Activated CD8-positive, alpha-beta T cell treated with anti-CD3 and anti-CD28 coated beads for 36 hours (primary cell): ENCODE results near the gene SEC62. TPM values are rescaled to one million over a fixed set of nuclear protein-coding genes. Genes with fewer than 3 reads are reported as not detected.

Source experiments
- ATAC-seq: fragments of 200-7000 bp; cut with Tn5 transposase; one replicate; pipeline ENCODE4 v1.10.0; 2021; ENCODE audit warnings: mild to moderate bottlenecking, moderate library complexity
- CTCF ChIA-PET: fragments of 350-600 bp; sonication (Branson Sonifier 250); formaldehyde crosslinking; loops from one replicate; lab custom pipeline; 2021; ENCODE audit warnings: antibody characterized with exemption; lab: Charles Lee
- POLR2A ChIA-PET: fragments of 350-600 bp; sonication (Branson Sonifier 250); formaldehyde crosslinking; loops from one replicate; lab custom pipeline; 2021; ENCODE audit warnings: antibody characterized with exemption; lab: Charles Lee
- DNase-seq: peaks from one replicate; pipeline ENCODE4 v3.0.0-alpha.2; 2020
- H3K27ac Mint-ChIP-seq: one replicate; pipeline ENCODE4 v1.8.0; 2021; ENCODE audit warnings: mild to moderate bottlenecking, mixed read lengths
- H3K27me3 Mint-ChIP-seq: one replicate; pipeline ENCODE4 v1.8.0; 2021; ENCODE audit warnings: mixed read lengths
- H3K36me3 Mint-ChIP-seq: one replicate; pipeline ENCODE4 v1.8.0; 2021; ENCODE audit warnings: low read depth, mixed read lengths
- H3K4me1 Mint-ChIP-seq: one replicate; pipeline ENCODE4 v1.8.0; 2021; ENCODE audit warnings: low read depth, mixed read lengths
- H3K4me3 Mint-ChIP-seq: one replicate; pipeline ENCODE4 v1.8.0; 2021; ENCODE audit warnings: mild to moderate bottlenecking, moderate library complexity, mixed read lengths
- H3K9me3 Mint-ChIP-seq: one replicate; pipeline ENCODE4 v1.8.0; 2021; ENCODE audit warnings: mixed read lengths
- CTCF ChIP-seq: fragments of 200-600 bp; IDR thresholded peaks from one replicate; pipeline ENCODE4 v1.8.0; 2022; ENCODE audit warnings: antibody characterized with exemption, mild to moderate bottlenecking
- intact Hi-C: fragments of 100-400 bp; cut with micrococcal nuclease; formaldehyde crosslinking; loops from one replicate; pipeline ENCODE4 v1.10.0; 2022
- total RNA-seq, 2 experiments: library from RNA; stranded (reverse); gene quantifications; one replicate each; pipeline ENCODE4 v1.2.3, GENCODE V29; 2021

The SEC62 gene
- total RNA-seq, 2 experiments from 2014 or later: 52.5 to 60.2 TPM

DNA sequence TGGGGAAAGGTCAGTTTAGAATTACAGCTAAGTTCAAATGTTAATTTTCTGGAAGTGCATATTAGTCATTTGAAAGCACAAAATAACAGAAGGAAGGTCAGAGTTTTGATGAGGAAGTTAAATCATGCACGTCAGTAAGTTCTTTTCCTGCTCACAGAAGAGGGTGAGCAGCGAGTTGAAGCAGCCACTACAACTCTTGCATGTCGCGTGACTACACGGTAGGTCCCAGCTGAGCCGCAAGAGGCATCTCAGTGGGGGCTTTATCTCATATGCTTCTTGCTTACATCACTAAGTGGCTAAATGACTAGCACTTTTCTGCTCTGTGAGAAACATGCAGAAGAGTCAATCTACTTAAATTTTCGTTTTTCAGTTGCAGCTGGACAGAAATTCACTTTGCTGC is 21.3 kb upstream of the SEC62 start:
- CTCF ChIA-PET: interaction anchor here (1.2 kb wide), 1 partner anchor 22 kb away, joined by 4 read pairs; no protein-coding TSS in a partner anchor
- intact Hi-C loops: no loop called here
- POLR2A ChIA-PET: interaction anchor here (0.7 kb wide), 1 partner anchor 43 kb away, joined by 4 read pairs; no protein-coding TSS in a partner anchor

DNA sequence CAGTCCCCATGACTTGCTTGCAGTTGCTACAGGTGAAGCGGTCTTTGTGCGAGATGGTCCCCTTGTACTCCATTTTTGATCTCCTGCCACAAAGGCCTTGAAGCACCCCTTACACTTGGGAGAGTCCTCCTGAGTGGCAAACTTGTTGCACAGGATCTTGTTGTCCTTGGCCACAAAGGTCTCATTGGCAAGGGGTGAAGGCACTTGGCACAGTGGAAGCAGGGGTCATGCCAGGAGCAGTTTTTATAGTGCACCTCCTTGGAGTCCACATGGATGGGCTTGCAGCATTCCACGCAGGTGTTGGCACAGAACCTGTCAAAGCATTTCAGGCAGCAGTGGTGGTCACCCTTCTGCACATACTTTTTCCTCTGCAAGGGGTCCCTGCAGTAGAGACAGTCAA is 20.3 kb upstream of the SEC62 start:
- Mint-ChIP-seq H3K36me3 (no peaks in the 10 kb centered on the region), H3K27me3 (peaks cover 4% of the 10 kb centered on the region), H3K4me3 (no peak overlapping the region), H3K27ac (no peak overlapping the region), H3K4me1 (peaks cover 24% of the 10 kb centered on the region), H3K9me3 (no peaks in the 10 kb centered on the region)
- TF ChIP-seq CTCF: no peak
- ATAC-seq (no peak), DNase-seq (no peak)
- intact Hi-C loops: no loop called here
- ChIA-PET POLR2A (interaction anchor here (1.0 kb wide), 1 partner anchor 20 kb away, joined by 3 read pairs; no protein-coding TSS in a partner anchor), CTCF (no interaction called here)

More for the DNA sequence above, 21.3 kb upstream of the SEC62 start:
- Mint-ChIP-seq H3K4me3 (peak overlapping the region; percentile 18), H3K27me3 (peaks cover 4% of the 10 kb centered on the region), H3K9me3 (no peaks in the 10 kb centered on the region), H3K27ac (peak overlapping the region; percentile 54), H3K36me3 (no peaks in the 10 kb centered on the region), H3K4me1 (peaks cover 29% of the 10 kb centered on the region)
- no peak for TF ChIP-seq CTCF
- ATAC-seq (peak; percentile 93), DNase-seq (peak; percentile 75)

DNA sequence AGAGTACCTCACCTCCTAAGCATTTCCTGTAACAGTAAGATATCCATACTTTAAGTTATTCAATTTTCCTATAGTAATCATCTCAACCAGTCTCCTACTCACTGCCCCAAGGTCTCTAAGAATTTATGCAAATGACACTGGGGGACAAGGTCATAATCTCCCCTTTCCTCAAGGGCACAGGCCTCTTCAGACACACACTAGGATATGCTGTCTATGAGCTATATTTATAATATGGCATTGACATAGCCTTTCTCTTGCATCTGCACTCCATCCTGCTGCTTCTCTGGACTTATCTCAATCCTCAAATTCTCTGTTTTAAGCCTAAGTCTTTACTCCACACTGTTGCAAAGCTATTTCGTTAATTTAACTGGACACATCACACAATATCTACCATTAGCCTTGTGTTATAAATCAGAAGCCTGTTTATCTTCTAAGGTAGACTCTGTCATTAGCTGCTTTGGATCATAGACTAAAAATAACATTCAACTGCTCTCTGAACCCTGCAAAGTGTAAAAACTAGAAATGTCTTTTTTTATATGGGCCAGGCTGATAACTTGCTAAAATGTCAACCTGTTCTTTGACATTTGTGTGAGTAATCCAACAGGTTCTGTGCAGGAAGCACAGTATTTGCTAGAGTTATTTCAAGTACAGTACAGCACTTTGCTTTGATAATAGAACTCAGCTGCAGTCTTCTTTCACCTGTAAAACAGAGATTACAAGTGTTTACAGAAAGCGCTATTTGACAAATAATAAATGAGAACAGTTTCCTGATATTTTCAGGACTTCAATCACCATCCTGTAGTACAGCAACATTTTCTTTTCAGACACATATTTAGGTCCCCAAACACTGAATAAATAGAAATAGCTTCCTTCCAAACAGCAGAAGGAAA is 17.8 kb upstream of the SEC62 start:
- intact Hi-C loops: no loop called here
- ChIA-PET POLR2A (interaction anchor here (0.8 to 1.8 kb wide), 3 partner anchors 18 to 185 kb away, joined by 4 to 6 read pairs (median 4); partner anchors contain the start of gene SEC62), CTCF (interaction anchor here (1.9 to 2.1 kb wide), 2 partner anchors 10 to 17 kb away, joined by 5 to 9 read pairs; partner anchors contain the start of gene SEC62)
- Mint-ChIP-seq H3K9me3 (no peaks in the 10 kb centered on the region), H3K36me3 (no peaks in the 10 kb centered on the region), H3K27me3 (no peaks in the 10 kb centered on the region), H3K27ac (no peak overlapping the region), H3K4me1 (peaks cover 24% of the 10 kb centered on the region), H3K4me3 (no peak overlapping the region)
- DNase-seq (no peak), ATAC-seq (peak; percentile 47)
- no peak for TF ChIP-seq CTCF

DNA sequence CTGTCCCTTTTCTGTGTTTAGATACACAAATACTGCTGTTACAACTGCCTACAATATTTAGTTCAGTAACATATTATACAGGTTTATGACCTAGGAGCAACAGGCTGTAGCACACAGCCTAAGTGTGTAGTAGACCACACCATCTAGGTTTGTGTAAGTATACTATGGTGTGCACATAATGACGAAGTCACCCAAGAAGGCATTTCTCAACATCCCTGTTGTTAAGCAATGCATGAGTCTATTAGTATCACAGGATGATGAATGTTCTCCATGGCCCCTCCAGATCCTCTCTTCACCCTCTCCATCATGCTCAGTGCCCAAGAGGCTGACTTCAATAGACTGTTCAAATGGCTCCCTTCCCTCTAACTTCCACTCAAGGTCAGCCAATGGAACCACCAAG is 14.6 kb upstream of the SEC62 start:
- Mint-ChIP-seq H3K4me3 (no peak overlapping the region), H3K9me3 (no peaks in the 10 kb centered on the region), H3K36me3 (no peaks in the 10 kb centered on the region), H3K27me3 (no peaks in the 10 kb centered on the region), H3K27ac (no peak overlapping the region), H3K4me1 (peaks cover 13% of the 10 kb centered on the region)
- POLR2A ChIA-PET: no interaction called here
- TF ChIP-seq CTCF: no peak
- CTCF ChIA-PET: no interaction called here
- intact Hi-C loops: no loop called here
- ATAC-seq: no peak
- DNase-seq: no peak
